ENCODE results near the gene CASK. TPM values are rescaled to one million over a fixed set of nuclear protein-coding genes. Genes with fewer than 3 reads are reported as not detected.

CASK gene
- total and polyA plus RNA-seq, 2 of the 13 experiments (the other 11 are each of a cell fraction or from before 2014, with no cell fraction given), result 14.5 to 16.0 TPM

- TF ChIP-seq AFF4 (CRISPR knock-in tag; IDR thresholded peaks at IDR 0.05) (no peak), HIVEP1 (CRISPR knock-in tag; IDR thresholded peaks at IDR 0.05) (no peak), E2F1 (CRISPR knock-in tag; IDR thresholded peaks at IDR 0.05) (no peak), ZNF766 (CRISPR knock-in tag; IDR thresholded peaks at IDR 0.05; ENCODE audit: borderline replicate concordance) (no peak), HMG20B (CRISPR knock-in tag; conservative IDR thresholded peaks at IDR 0.05) (no peak)
Measured at GRCh38 chrX:41956027-41956426, 32.7 kb upstream of the CASK start (continued).

- in situ Hi-C loops (cut with HindIII; ENCODE audit: extremely low pct_ligation_motif_present, low pct_unique_long_range_greater_than_20kb) (no loop called here), intact Hi-C loops (cut with micrococcal nuclease; ENCODE audit: unreplicated experiment) (no loop called here)
- ATAC-seq, result no peak
- TF ChIP-seq PAWR (CRISPR knock-in tag; IDR thresholded peaks at IDR 0.05; ENCODE audit: borderline replicate concordance) (no peak), ZNF510 (CRISPR knock-in tag; IDR thresholded peaks at IDR 0.05; ENCODE audit: low read depth) (no peak), ZNF709 (CRISPR knock-in tag; IDR thresholded peaks at IDR 0.05) (no peak)
- no peak for DNase-seq (ENCODE audit: low spot score)
- Histone ChIP-seq H4K20me1 (ENCODE audit: insufficient read depth, low read length) (no peaks in the 10 kb centered on the region), H3K27ac (ENCODE audit: extremely low read length, insufficient read depth, low read length) (no peak overlapping the region), H3K36me3 (replicated peaks in 1 of 2; ENCODE audit: control insufficient read depth in 1 of 2, insufficient read depth in 2 of 2, low read length in 2 of 2) (no peaks in the 10 kb centered on the region), H3K79me2 (ENCODE audit: insufficient read depth, low read length) (no peaks in the 10 kb centered on the region), H3K9me3 (ENCODE audit: low read length) (no peaks in the 10 kb centered on the region), H3K4me2 (ENCODE audit: low read depth, low read length) (no peak overlapping the region), H3K4me3 (replicated peaks in 1 of 3; ENCODE audit: insufficient read depth in 1 of 3, low read depth in 2 of 3, low read length in 3 of 3) (no peak overlapping the region), H2AFZ (ENCODE audit: low read length) (no peak overlapping the region), H3K4me1 (ENCODE audit: insufficient read depth, low read length) (no peaks in the 10 kb centered on the region), H3K9ac (ENCODE audit: insufficient read depth, low read depth, low read length) (no peak overlapping the region), H3K27me3 (ENCODE audit: control insufficient read depth in 1 of 2, insufficient read depth in 2 of 2, low read length in 2 of 2) (no peaks in the 10 kb centered on the region)
- no TSS peak for BruUV-seq (replicated peaks)
- no peak for FAIRE-seq
- ChIA-PET CTCF (ENCODE audit: low intra/inter-chr PET ratio, low total read pairs) (no interaction called here), POLR2A (no interaction called here)
- 36% methylated on average over 5 of the region's 5 CpGs for WGBS (ENCODE audit: low lambda C conversion rate)
Measured at GRCh38 chrX:41952102-41952501, 28.7 kb upstream of the CASK start.

Data from HepG2 (cell line).